ENCODE measurements around the gene TXNDC17.

- no peak for TF ChIP-seq RAD21 (IDR thresholded peaks at IDR 0.05; ENCODE audit: low read depth)
- TF ChIP-seq MAX (IDR thresholded peaks at IDR 0.05), result no peak
- no peak for TF ChIP-seq TAF1 (IDR thresholded peaks at IDR 0.05; ENCODE audit: low read depth)
- TF ChIP-seq CEBPB (IDR thresholded peaks at IDR 0.05), result no peak
- TF ChIP-seq EP300 (IDR thresholded peaks at IDR 0.05; ENCODE audit: borderline replicate concordance), result no peak
These were observed 38.7 kb upstream of the TXNDC17 start for GRCh38 chr17:6602141-6602540.

Data from Ishikawa (cell line).